Keratinocyte (primary cell): Measurements from ENCODE around the gene HSDL1. TPM values are rescaled to one million over a fixed set of nuclear protein-coding genes. Genes with fewer than 3 reads are reported as not detected.

ENCODE experiments used
- DNase-seq: peaks from one replicate; pipeline ENCODE4 v3.0.0-alpha.2; 2011; ENCODE audit warnings: low read depth, missing footprints, low spot score
- FAIRE-seq: peaks from 2 replicates; lab custom pipeline; 2011; peaks lifted over from hg19 to GRCh38; lab: Jason Lieb, UNC
- H2AFZ ChIP-seq: 2 replicates; pipeline ENCODE4 v1.6.0; 2012; ENCODE audit warnings: low read length, control low read depth, inconsistent platforms; ENCODE audit not compliant: control insufficient read depth
- H3K27ac ChIP-seq: 2 replicates; pipeline ENCODE4 v1.5.1; 2011; ENCODE audit warnings: low read length; ENCODE audit not compliant: control insufficient read depth, insufficient read depth
- H3K27me3 ChIP-seq: 3 replicates; pipeline ENCODE4 v1.6.0; 2011; ENCODE audit warnings: low read length; ENCODE audit not compliant: control insufficient read depth, insufficient read depth; ENCODE audit errors: extremely low read depth
- H3K36me3 ChIP-seq, 2 experiments: 2 replicates in 1 of 2; 3 replicates in 1 of 2; pipeline ENCODE4 v1.5.1; 2011; ENCODE audit warnings: low read length in 2 of 2, mild to moderate bottlenecking in 1 of 2; ENCODE audit not compliant: control insufficient read depth in 2 of 2, insufficient read depth in 2 of 2; ENCODE audit errors: extremely low read depth in 1 of 2
- H3K4me1 ChIP-seq: 3 replicates; pipeline ENCODE4 v1.5.1; 2011; ENCODE audit warnings: low read length; ENCODE audit not compliant: control insufficient read depth, insufficient read depth; ENCODE audit errors: extremely low read depth
- H3K4me2 ChIP-seq: 3 replicates; pipeline ENCODE4 v1.6.0; 2011; ENCODE audit warnings: low read depth, low read length; ENCODE audit not compliant: control insufficient read depth, insufficient read depth; ENCODE audit errors: extremely low read depth
- H3K4me3 ChIP-seq, 3 experiments: fragments of 200-600 bp in 1 of 3; sonication (generic) in 1 of 3; 2 replicates in 2 of 3; 3 replicates in 1 of 3; pipeline ENCODE4 v1.5.1; 2011 to 2016; ENCODE audit warnings: low read length in 3 of 3, mild to moderate bottlenecking in 3 of 3, control low read depth in 2 of 3, inconsistent platforms in 1 of 3, low read depth in 1 of 3, mixed read lengths in 1 of 3, mixed run types in 1 of 3, moderate library complexity in 1 of 3; ENCODE audit not compliant: control insufficient read depth in 2 of 3, insufficient read depth in 2 of 3; ENCODE audit errors: extremely low read depth in 1 of 3
- H3K79me2 ChIP-seq: 2 replicates; pipeline ENCODE4 v1.6.0; 2012; ENCODE audit warnings: low read length; ENCODE audit not compliant: control insufficient read depth, insufficient read depth
- H3K9ac ChIP-seq: 3 replicates; pipeline ENCODE4 v1.6.0; 2011; ENCODE audit warnings: low read length; ENCODE audit not compliant: control insufficient read depth, insufficient read depth; ENCODE audit errors: extremely low read depth
- H3K9me1 ChIP-seq: 3 replicates; pipeline ENCODE4 v1.6.0; 2011; ENCODE audit warnings: low read length; ENCODE audit not compliant: control insufficient read depth, insufficient read depth; ENCODE audit errors: extremely low read depth
- H3K9me3 ChIP-seq: 2 replicates; pipeline ENCODE4 v1.5.1; 2012; ENCODE audit warnings: low read depth, low read length; ENCODE audit not compliant: control insufficient read depth
- H4K20me1 ChIP-seq: 3 replicates; pipeline ENCODE4 v1.6.0; 2011; ENCODE audit warnings: low read length; ENCODE audit not compliant: control insufficient read depth, insufficient read depth; ENCODE audit errors: extremely low read depth
- CTCF ChIP-seq, 3 experiments: IDR thresholded peaks in 1 of 3; conservative IDR thresholded peaks in 1 of 3; optimal IDR thresholded peaks in 1 of 3; 2 replicates in 2 of 3; 3 replicates in 1 of 3; pipeline versions ENCODE3 to v1.5.1; 2011; ENCODE audit warnings: low read length in 3 of 3, mild to moderate bottlenecking in 3 of 3, moderate library complexity in 2 of 3, control low read depth in 1 of 3, inconsistent platforms in 1 of 3; ENCODE audit not compliant: insufficient read depth in 2 of 3; ENCODE audit errors: extremely low read depth in 1 of 3
- EZH2 ChIP-seq: IDR thresholded peaks from one replicate; pipeline ENCODE4 v1.6.1; 2012; ENCODE audit warnings: inconsistent platforms, mild to moderate bottlenecking, low read length, moderate library complexity
- dilution Hi-C: fragments of 300-500 bp; cut with MboI; formaldehyde crosslinking; loops from one replicate; pipeline ENCODE4 v1.7.0; 2020; ENCODE audit warnings: low sequenced_read_pairs; ENCODE audit not compliant: extremely low pct_ligation_motif_present
- polyA plus RNA-seq, 5 experiments: library from polyadenylated mRNA; depleted of rRNA in 3 of 5; stranded (reverse) in 3 of 5; stranded (forward) in 1 of 5; unstranded in 1 of 5; fragments of >200 nt; gene quantifications; 1 replicate in 1 of 5; 2 replicates in 3 of 5; 3 replicates in 1 of 5; pipeline versions ENCODE4 v1.2.1 to v1.2.3, GENCODE V29; 2011 to 2012; ENCODE audit warnings: missing spikeins in 2 of 5, low read depth in 1 of 5, low replicate concordance in 1 of 5

Gene HSDL1
- polyA plus RNA-seq, 1 donor (not counting 4 experiments of a cell fraction or from before 2014, with no cell fraction given), result 18.1 TPM

GRCh38 chr16:84161037-84161436 is 16.1 kb upstream of the HSDL1 start:
- peaks cover 1% of the 10 kb centered on the region for H3K9me3 ChIP-seq
- FAIRE-seq, result no peak
- no peak overlapping the region for H2AFZ ChIP-seq
- no peaks in the 10 kb centered on the region for H3K79me2 ChIP-seq
- no peaks in the 10 kb centered on the region for H4K20me1 ChIP-seq
- no peak overlapping the region for H3K9ac ChIP-seq
- TF ChIP-seq CTCF (optimal IDR thresholded peaks at IDR 0.05 in 1 of 3, IDR thresholded peaks at IDR 0.05 in 1 of 3, conservative IDR thresholded peaks at IDR 0.05 in 1 of 3; ENCODE audit: extremely low read depth in 1 of 3, insufficient read depth in 2 of 3, low read length in 3 of 3), result no peak
- TF ChIP-seq EZH2, result no peak
- H3K27me3 ChIP-seq, result peaks cover 5% of the 10 kb centered on the region
- no peaks in the 10 kb centered on the region for H3K36me3 ChIP-seq
- H3K4me1 ChIP-seq, result no peaks in the 10 kb centered on the region
- H3K4me2 ChIP-seq, result no peak overlapping the region
- no peak overlapping the region for H3K27ac ChIP-seq
- H3K9me1 ChIP-seq, result no peaks in the 10 kb centered on the region
- no peak for DNase-seq
- H3K4me3 ChIP-seq, result no peak overlapping the region
- dilution Hi-C loops, result no loop called here

- DNase-seq (no peak), FAIRE-seq (no peak)
- Histone ChIP-seq H3K36me3 (no peaks in the 10 kb centered on the region), H3K9me3 (peaks cover 2% of the 10 kb centered on the region), H3K4me1 (no peaks in the 10 kb centered on the region), H3K9me1 (no peaks in the 10 kb centered on the region), H2AFZ (no peak overlapping the region), H3K27ac (no peak overlapping the region), H3K9ac (no peak overlapping the region), H3K4me2 (no peak overlapping the region), H3K4me3 (no peak overlapping the region), H4K20me1 (no peaks in the 10 kb centered on the region), H3K27me3 (peaks cover 5% of the 10 kb centered on the region), H3K79me2 (no peaks in the 10 kb centered on the region)
- dilution Hi-C loops, result no loop called here
- TF ChIP-seq CTCF (optimal IDR thresholded peaks at IDR 0.05 in 1 of 3, IDR thresholded peaks at IDR 0.05 in 1 of 3, conservative IDR thresholded peaks at IDR 0.05 in 1 of 3; ENCODE audit: extremely low read depth in 1 of 3, insufficient read depth in 2 of 3, low read length in 3 of 3), result no peak
- no peak for TF ChIP-seq EZH2
Measured at GRCh38 chr16:84159800-84160199, 14.8 kb upstream of the HSDL1 start.
